ENCODE data around the gene TEF. TPM values are rescaled to one million over a fixed set of nuclear protein-coding genes. Genes with fewer than 3 reads are reported as not detected.

TEF gene
- total RNA-seq, 1 experiment from 2014 or later, result 12.0 TPM

GRCh38 chr22:41442240-41442792 is 60.6 kb downstream of the TEF start:
- H3K9me3 Mint-ChIP-seq, result no peaks in the 10 kb centered on the region
- H3K27me3 Mint-ChIP-seq (ENCODE audit: low read depth), result no peaks in the 10 kb centered on the region
- H3K27ac Mint-ChIP-seq, result peak overlapping the region; percentile 49; the same call in 1 of the 2 replicates
- ATAC-seq (no peak), DNase-seq (ENCODE audit: low spot score) (no peak)
- CTCF ChIA-PET, result interaction anchor here (1.0 to 1.7 kb wide), 3 partner anchors 38 to 84 kb away, joined by 3 to 12 read pairs (median 4); no protein-coding TSS in a partner anchor
- peak overlapping the region; percentile 96 for H3K4me3 Mint-ChIP-seq
- peaks cover 14% of the 10 kb centered on the region for H3K4me1 Mint-ChIP-seq
- peaks cover 33% of the 10 kb centered on the region for H3K36me3 Mint-ChIP-seq
- POLR2A ChIA-PET, result no interaction called here
- TF ChIP-seq PRRX2 (CRISPR knock-in tag; IDR thresholded peaks at IDR 0.05) (no peak), ERG (CRISPR knock-in tag; IDR thresholded peaks at IDR 0.05) (no peak), TEAD4 (CRISPR knock-in tag; IDR thresholded peaks at IDR 0.05) (no peak), NR1H2 (CRISPR knock-in tag; IDR thresholded peaks at IDR 0.05) (no peak), EMX1 (CRISPR knock-in tag; IDR thresholded peaks at IDR 0.05) (no peak), SP1 (CRISPR knock-in tag; conservative IDR thresholded peaks at IDR 0.05) (no peak), ATF2 (CRISPR knock-in tag; IDR thresholded peaks at IDR 0.05; ENCODE audit: borderline replicate concordance, low read depth) (no peak), ZNF425 (CRISPR knock-in tag; conservative IDR thresholded peaks at IDR 0.05) (no peak)

GRCh38 chr22:41444360-41445128 is 62.8 kb downstream of the TEF start:
- ChIA-PET POLR2A (interaction anchor here (0.8 to 3.0 kb wide), 5 partner anchors 15 to 75 kb away, joined by 3 to 44 read pairs (median 8); partner anchors contain the start of genes ACO2, PHF5A and TEF), CTCF (interaction anchor here (0.8 to 2.7 kb wide), 7 partner anchors 24 to 88 kb away, joined by 3 to 20 read pairs (median 5); partner anchors contain the start of genes ACO2 and PHF5A)
- H3K4me3 Mint-ChIP-seq, result peak overlapping the region; percentile 96
- ATAC-seq (peak; percentile 70), DNase-seq (ENCODE audit: low spot score) (peak; percentile 98)
- peaks cover 31% of the 10 kb centered on the region for H3K36me3 Mint-ChIP-seq
- no peaks in the 10 kb centered on the region for H3K27me3 Mint-ChIP-seq (ENCODE audit: low read depth)
- peaks cover 24% of the 10 kb centered on the region for H3K4me1 Mint-ChIP-seq
- H3K9me3 Mint-ChIP-seq, result no peaks in the 10 kb centered on the region
- peak overlapping the region; percentile 99 for H3K27ac Mint-ChIP-seq
- no peak for TF ChIP-seq ATF3 (CRISPR knock-in tag; conservative IDR thresholded peaks at IDR 0.05)
- TF ChIP-seq TEAD1 (CRISPR knock-in tag; IDR thresholded peaks at IDR 0.05), result peak; percentile 12; the same call in 1 of the 2 replicates
- TF ChIP-seq MAX (CRISPR knock-in tag; IDR thresholded peaks at IDR 0.05), result peak; percentile 33; the same call in 1 of the 2 replicates
- no peak for TF ChIP-seq ZNF425 (CRISPR knock-in tag; conservative IDR thresholded peaks at IDR 0.05)
- TF ChIP-seq JUN (CRISPR knock-in tag; IDR thresholded peaks at IDR 0.05), result 0 out of 2 replicates have a peak, but pooled peaks have one; percentile 29
- TF ChIP-seq ARID4B (CRISPR knock-in tag; IDR thresholded peaks at IDR 0.05; ENCODE audit: borderline replicate concordance), result no peak
- TF ChIP-seq HMGXB4 (CRISPR knock-in tag; IDR thresholded peaks at IDR 0.05), result no peak; the same call in 1 of the 2 replicates
- TF ChIP-seq ZBTB43 (CRISPR knock-in tag; IDR thresholded peaks at IDR 0.05), result 0 out of 2 replicates have a peak, but pooled peaks have one; percentile 36
- TF ChIP-seq NFE2L1 (CRISPR knock-in tag; IDR thresholded peaks at IDR 0.05), result no peak

Measured in WTC11 (cell line).